HEK293 (cell line): ENCODE measurements around the gene FKBP8.
"Not testable (repeated sequence)": the region's sequence is repeated elsewhere in the genome, so short reads cannot be mapped to it uniquely, and the experiment has no call there.

Source experiments
- CTCF ChIA-PET: fragments of 350-600 bp; formaldehyde crosslinking; extraction: SDS; loops from one replicate; lab custom pipeline; 2021; ENCODE audit warnings: antibody characterized with exemption; lab: Yijun Ruan, JAX
- POLR2A ChIA-PET: fragments of 300-600 bp; formaldehyde crosslinking; extraction: SDS; loops from one replicate; lab custom pipeline; 2020; ENCODE audit warnings: antibody characterized with exemption, inconsistent platforms; lab: Yijun Ruan, JAX
- H3K27ac ChIP-seq: fragments of 200-500 bp; sonication (Bioruptor generic); 2 replicates; pipeline ENCODE4 v1.5.1; 2014; ENCODE audit warnings: low read depth, low read length, control low read depth, inconsistent platforms; ENCODE audit errors: extremely low read depth
- H3K36me3 ChIP-seq, 2 experiments: fragments of 200-500 bp in 1 of 2; sonication (Bioruptor generic) in 1 of 2; 1 replicate in 1 of 2; 2 replicates in 1 of 2; pipeline ENCODE4 v1.5.1; 2014 to 2017; ENCODE audit warnings: inconsistent platforms in 2 of 2, low read length in 2 of 2; ENCODE audit not compliant: control insufficient read depth in 2 of 2, insufficient read depth in 1 of 2
- H3K4me1 ChIP-seq: fragments of 200-500 bp; sonication (Bioruptor generic); 2 replicates; pipeline ENCODE4 v1.5.1; 2014; ENCODE audit warnings: mild to moderate bottlenecking, low read length, inconsistent platforms; ENCODE audit not compliant: control insufficient read depth, insufficient read depth
- H3K4me3 ChIP-seq: 2 replicates; pipeline ENCODE4 v1.5.1; 2011; ENCODE audit warnings: low read depth, mild to moderate bottlenecking, control low read depth, low read length, moderate library complexity
- H3K9me3 ChIP-seq: fragments of 200-500 bp; sonication (Bioruptor generic); 2 replicates; pipeline ENCODE4 v1.5.1; 2014; ENCODE audit warnings: low read depth, low read length, inconsistent platforms; ENCODE audit not compliant: control insufficient read depth, insufficient read depth
- BCL11A ChIP-seq: fragments of 450-650 bp; formaldehyde crosslinking; IDR thresholded peaks from 2 replicates; pipeline ENCODE4 v1.5.1; 2016; ENCODE audit warnings: low read depth, missing biosample characterization, missing genetic modification characterization
- KLF16 ChIP-seq: fragments of 450-650 bp; formaldehyde crosslinking; IDR thresholded peaks from 2 replicates; pipeline ENCODE4 v1.5.1; 2017; ENCODE audit warnings: missing biosample characterization, missing genetic modification characterization
- KLF17 ChIP-seq: fragments of 450-650 bp; formaldehyde crosslinking; IDR thresholded peaks from 2 replicates; pipeline ENCODE4 v1.5.1; 2016; ENCODE audit warnings: missing biosample characterization, missing genetic modification characterization
- MYNN ChIP-seq: fragments of 450-650 bp; formaldehyde crosslinking; IDR thresholded peaks from 2 replicates; pipeline ENCODE4 v1.5.1; 2016; ENCODE audit warnings: missing biosample characterization, missing genetic modification characterization, borderline replicate concordance
- OVOL3 ChIP-seq: fragments of 450-650 bp; formaldehyde crosslinking; IDR thresholded peaks from 2 replicates; pipeline ENCODE4 v1.5.1; 2016; ENCODE audit warnings: missing biosample characterization, missing genetic modification characterization
- WT1 ChIP-seq: fragments of 450-650 bp; formaldehyde crosslinking; IDR thresholded peaks from 2 replicates; pipeline ENCODE4 v1.5.1; 2016; ENCODE audit warnings: missing biosample characterization, missing genetic modification characterization
- YY1 ChIP-seq: fragments of 450-650 bp; formaldehyde crosslinking; IDR thresholded peaks from 2 replicates; pipeline ENCODE4 v1.5.1; 2018; ENCODE audit warnings: missing biosample characterization, missing genetic modification characterization
- YY2 ChIP-seq: fragments of 450-650 bp; formaldehyde crosslinking; IDR thresholded peaks from 2 replicates; pipeline ENCODE4 v1.5.1; 2016; ENCODE audit warnings: missing biosample characterization, missing genetic modification characterization
- ZNF112 ChIP-seq: fragments of 450-650 bp; formaldehyde crosslinking; IDR thresholded peaks from 2 replicates; pipeline ENCODE4 v1.5.0; 2017; ENCODE audit warnings: missing biosample characterization, missing genetic modification characterization
- ZNF121 ChIP-seq: fragments of 450-650 bp; formaldehyde crosslinking; IDR thresholded peaks from 2 replicates; pipeline ENCODE4 v1.5.1; 2016; ENCODE audit warnings: missing biosample characterization, missing genetic modification characterization
- ZNF24 ChIP-seq: fragments of 450-650 bp; formaldehyde crosslinking; IDR thresholded peaks from 2 replicates; pipeline ENCODE4 v1.5.1; 2016; ENCODE audit warnings: missing biosample characterization, missing genetic modification characterization
- ZNF341 ChIP-seq: fragments of 450-650 bp; formaldehyde crosslinking; IDR thresholded peaks from 2 replicates; pipeline ENCODE4; 2016; ENCODE audit warnings: low read depth, missing biosample characterization, missing genetic modification characterization
- ZNF501 ChIP-seq: fragments of 450-650 bp; formaldehyde crosslinking; IDR thresholded peaks from 2 replicates; pipeline ENCODE4 v1.5.1; 2016; ENCODE audit warnings: missing biosample characterization, missing genetic modification characterization
- ZNF555 ChIP-seq: fragments of 450-650 bp; formaldehyde crosslinking; conservative IDR thresholded peaks from 2 replicates; pipeline ENCODE4 v1.5.1; 2017; ENCODE audit warnings: missing biosample characterization, mild to moderate bottlenecking, missing genetic modification characterization, inconsistent platforms
- ZNF561 ChIP-seq: fragments of 450-650 bp; IDR thresholded peaks from 2 replicates; pipeline ENCODE4 v1.5.1; 2018; ENCODE audit warnings: missing biosample characterization, missing genetic modification characterization, borderline replicate concordance
- ZNF580 ChIP-seq: fragments of 450-650 bp; formaldehyde crosslinking; IDR thresholded peaks from 2 replicates; pipeline ENCODE4 v1.5.1; 2016; ENCODE audit warnings: missing biosample characterization, missing genetic modification characterization
- ZNF600 ChIP-seq: fragments of 450-650 bp; formaldehyde crosslinking; IDR thresholded peaks from 2 replicates; pipeline ENCODE4 v1.5.1; 2016; ENCODE audit warnings: missing biosample characterization, missing genetic modification characterization
- ZNF664 ChIP-seq: fragments of 450-650 bp; formaldehyde crosslinking; IDR thresholded peaks from 2 replicates; pipeline ENCODE4 v1.5.1; 2016; ENCODE audit warnings: missing biosample characterization, missing genetic modification characterization
- ZNF670 ChIP-seq: fragments of 450-650 bp; formaldehyde crosslinking; IDR thresholded peaks from 2 replicates; pipeline ENCODE4 v1.5.1; 2016; ENCODE audit warnings: missing biosample characterization, missing genetic modification characterization, low read depth
- ZNF76 ChIP-seq: fragments of 450-650 bp; formaldehyde crosslinking; IDR thresholded peaks from 2 replicates; pipeline ENCODE4; 2016; ENCODE audit warnings: low read depth, missing biosample characterization, missing genetic modification characterization, borderline replicate concordance
- ZNF785 ChIP-seq: fragments of 450-650 bp; formaldehyde crosslinking; IDR thresholded peaks from 2 replicates; pipeline ENCODE4 v1.5.1; 2016; ENCODE audit warnings: missing biosample characterization, missing genetic modification characterization
- ZSCAN16 ChIP-seq: fragments of 450-650 bp; formaldehyde crosslinking; IDR thresholded peaks from 2 replicates; pipeline ENCODE4 v1.5.1; 2016; ENCODE audit warnings: missing biosample characterization, missing genetic modification characterization
- TF ChIP-seq, protein P1 (sequence below): fragments of 450-650 bp; formaldehyde crosslinking; IDR thresholded peaks from 2 replicates; pipeline ENCODE4 v1.5.1; 2016; ENCODE audit warnings: missing biosample characterization, missing genetic modification characterization
- TF ChIP-seq, protein P2 (sequence below): fragments of 450-650 bp; formaldehyde crosslinking; conservative IDR thresholded peaks from 2 replicates; pipeline ENCODE4 v1.5.1; 2016; ENCODE audit warnings: low read depth, missing biosample characterization, missing genetic modification characterization
- TF ChIP-seq, protein P3 (sequence below): fragments of 450-650 bp; formaldehyde crosslinking; IDR thresholded peaks from 2 replicates; pipeline ENCODE4 v1.5.1; 2016; ENCODE audit warnings: missing biosample characterization, missing genetic modification characterization

Gene FKBP8

DNA sequence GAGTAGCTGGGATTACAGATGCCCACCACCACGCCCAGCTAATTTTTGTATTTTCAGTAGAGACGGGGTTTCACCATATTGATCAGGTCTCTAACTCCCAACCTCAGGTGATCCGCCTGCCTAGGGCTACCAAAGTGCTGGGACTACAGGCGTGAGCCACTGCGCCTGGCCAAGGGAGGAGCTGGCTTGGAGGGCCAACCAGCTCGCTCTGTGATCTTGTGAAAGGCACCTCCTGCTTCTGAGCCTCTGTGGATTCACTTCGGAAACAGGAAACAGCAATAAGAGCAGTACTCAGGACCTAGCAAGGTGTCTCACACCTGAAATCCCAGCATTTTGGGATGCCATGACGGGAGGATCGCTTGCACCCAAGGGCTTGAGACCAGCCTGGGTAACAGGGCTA, 19.5 kb downstream of the FKBP8 start (continued):
- TF ChIP-seq ZNF76 (tag by site-specific recombination) (no peak), WT1 (tag by site-specific recombination) (no peak), ZNF112 (tag by site-specific recombination) (no peak), KLF17 (tag by site-specific recombination) (no peak), ZNF670 (tag by site-specific recombination) (no peak), ZNF555 (tag by site-specific recombination) (no peak), MYNN (no peak), ZNF785 (tag by site-specific recombination) (no peak), ZNF561 (no peak), OVOL3 (no peak)
- TF ChIP-seq, protein P1, sequence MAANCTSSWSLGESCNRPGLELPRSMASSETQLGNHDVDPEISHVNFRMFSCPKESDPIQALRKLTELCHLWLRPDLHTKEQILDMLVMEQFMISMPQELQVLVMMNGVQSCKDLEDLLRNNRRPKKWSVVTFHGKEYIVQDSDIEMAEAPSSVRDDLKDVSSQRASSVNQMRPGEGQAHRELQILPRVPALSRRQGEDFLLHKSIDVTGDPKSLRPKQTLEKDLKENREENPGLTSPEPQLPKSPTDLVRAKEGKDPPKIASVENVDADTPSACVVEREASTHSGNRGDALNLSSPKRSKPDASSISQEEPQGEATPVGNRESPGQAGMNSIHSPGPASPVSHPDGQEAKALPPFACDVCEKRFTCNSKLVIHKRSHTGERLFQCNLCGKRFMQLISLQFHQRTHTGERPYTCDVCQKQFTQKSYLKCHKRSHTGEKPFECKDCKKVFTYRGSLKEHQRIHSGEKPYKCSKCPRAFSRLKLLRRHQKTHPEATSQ: no peak

GRCh38 chr19:18522862-18523440, 20.4 kb downstream of the FKBP8 start:
- H3K4me3 ChIP-seq: peak overlapping the region; percentile 11; the same call in 1 of the 2 replicates
- 0 out of 2 replicates have a peak overlapping the region, but pooled peaks have one; percentile 25 for H3K27ac ChIP-seq
- not testable (repeated sequence) for H3K4me1 ChIP-seq, H3K36me3 ChIP-seq, H3K9me3 ChIP-seq
- ChIA-PET POLR2A (interaction anchor here (0.5 to 2.7 kb wide), 6 partner anchors 15 to 397 kb away, joined by 3 to 15 read pairs (median 4); partner anchors contain the start of genes COPE, DDX49, KXD1 and REX1BD), CTCF (interaction anchor here (0.6 to 1.2 kb wide), 5 partner anchors 20 to 168 kb away, joined by 3 to 4 read pairs (median 3); no protein-coding TSS in a partner anchor)
- TF ChIP-seq, protein P2, sequence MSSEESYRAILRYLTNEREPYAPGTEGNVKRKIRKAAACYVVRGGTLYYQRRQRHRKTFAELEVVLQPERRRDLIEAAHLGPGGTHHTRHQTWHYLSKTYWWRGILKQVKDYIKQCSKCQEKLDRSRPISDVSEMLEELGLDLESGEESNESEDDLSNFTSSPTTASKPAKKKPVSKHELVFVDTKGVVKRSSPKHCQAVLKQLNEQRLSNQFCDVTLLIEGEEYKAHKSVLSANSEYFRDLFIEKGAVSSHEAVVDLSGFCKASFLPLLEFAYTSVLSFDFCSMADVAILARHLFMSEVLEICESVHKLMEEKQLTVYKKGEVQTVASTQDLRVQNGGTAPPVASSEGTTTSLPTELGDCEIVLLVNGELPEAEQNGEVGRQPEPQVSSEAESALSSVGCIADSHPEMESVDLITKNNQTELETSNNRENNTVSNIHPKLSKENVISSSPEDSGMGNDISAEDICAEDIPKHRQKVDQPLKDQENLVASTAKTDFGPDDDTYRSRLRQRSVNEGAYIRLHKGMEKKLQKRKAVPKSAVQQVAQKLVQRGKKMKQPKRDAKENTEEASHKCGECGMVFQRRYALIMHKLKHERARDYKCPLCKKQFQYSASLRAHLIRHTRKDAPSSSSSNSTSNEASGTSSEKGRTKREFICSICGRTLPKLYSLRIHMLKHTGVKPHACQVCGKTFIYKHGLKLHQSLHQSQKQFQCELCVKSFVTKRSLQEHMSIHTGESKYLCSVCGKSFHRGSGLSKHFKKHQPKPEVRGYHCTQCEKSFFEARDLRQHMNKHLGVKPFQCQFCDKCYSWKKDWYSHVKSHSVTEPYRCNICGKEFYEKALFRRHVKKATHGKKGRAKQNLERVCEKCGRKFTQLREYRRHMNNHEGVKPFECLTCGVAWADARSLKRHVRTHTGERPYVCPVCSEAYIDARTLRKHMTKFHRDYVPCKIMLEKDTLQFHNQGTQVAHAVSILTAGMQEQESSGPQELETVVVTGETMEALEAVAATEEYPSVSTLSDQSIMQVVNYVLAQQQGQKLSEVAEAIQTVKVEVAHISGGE (tag by site-specific recombination): 0 out of 2 replicates have a peak, but pooled peaks have one; percentile 8
- TF ChIP-seq KLF16 (tag by site-specific recombination): 0 out of 2 replicates have a peak, but pooled peaks have one; percentile 4
- TF ChIP-seq ZNF24 (tag by site-specific recombination): 0 out of 2 replicates have a peak, but pooled peaks have one; percentile 22
- peak; percentile 74; the same call in 1 of the 2 replicates for TF ChIP-seq YY1 (tag by site-specific recombination)
- 0 out of 2 replicates have a peak, but pooled peaks have one; percentile 15 for TF ChIP-seq ZNF664 (tag by site-specific recombination)
- TF ChIP-seq ZNF501: 0 out of 2 replicates have a peak, but pooled peaks have one; percentile 1
- peak; percentile 96; the same call in 1 of the 2 replicates for TF ChIP-seq ZNF580 (tag by site-specific recombination)
- TF ChIP-seq ZNF600 (tag by site-specific recombination): 0 out of 2 replicates have a peak, but pooled peaks have one; percentile 73
- TF ChIP-seq ZNF341: 0 out of 2 replicates have a peak, but pooled peaks have one; percentile 8
- TF ChIP-seq, protein P3, sequence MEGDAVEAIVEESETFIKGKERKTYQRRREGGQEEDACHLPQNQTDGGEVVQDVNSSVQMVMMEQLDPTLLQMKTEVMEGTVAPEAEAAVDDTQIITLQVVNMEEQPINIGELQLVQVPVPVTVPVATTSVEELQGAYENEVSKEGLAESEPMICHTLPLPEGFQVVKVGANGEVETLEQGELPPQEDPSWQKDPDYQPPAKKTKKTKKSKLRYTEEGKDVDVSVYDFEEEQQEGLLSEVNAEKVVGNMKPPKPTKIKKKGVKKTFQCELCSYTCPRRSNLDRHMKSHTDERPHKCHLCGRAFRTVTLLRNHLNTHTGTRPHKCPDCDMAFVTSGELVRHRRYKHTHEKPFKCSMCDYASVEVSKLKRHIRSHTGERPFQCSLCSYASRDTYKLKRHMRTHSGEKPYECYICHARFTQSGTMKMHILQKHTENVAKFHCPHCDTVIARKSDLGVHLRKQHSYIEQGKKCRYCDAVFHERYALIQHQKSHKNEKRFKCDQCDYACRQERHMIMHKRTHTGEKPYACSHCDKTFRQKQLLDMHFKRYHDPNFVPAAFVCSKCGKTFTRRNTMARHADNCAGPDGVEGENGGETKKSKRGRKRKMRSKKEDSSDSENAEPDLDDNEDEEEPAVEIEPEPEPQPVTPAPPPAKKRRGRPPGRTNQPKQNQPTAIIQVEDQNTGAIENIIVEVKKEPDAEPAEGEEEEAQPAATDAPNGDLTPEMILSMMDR: peak; percentile 66; the same call in 1 of the 2 replicates
- TF ChIP-seq YY2 (tag by site-specific recombination): peak; percentile 60
- 0 out of 2 replicates have a peak, but pooled peaks have one; percentile 7 for TF ChIP-seq BCL11A
- peak; percentile 100 for TF ChIP-seq ZNF121
- 0 out of 2 replicates have a peak, but pooled peaks have one; percentile 34 for TF ChIP-seq ZSCAN16 (tag by site-specific recombination)
- 0 out of 2 replicates have a peak, but pooled peaks have one; percentile 51 for TF ChIP-seq ZNF785 (tag by site-specific recombination)
- 0 out of 2 replicates have a peak, but pooled peaks have one; percentile 6 for TF ChIP-seq ZNF76 (tag by site-specific recombination)
